ENCODE results near the gene DST.

DNA sequence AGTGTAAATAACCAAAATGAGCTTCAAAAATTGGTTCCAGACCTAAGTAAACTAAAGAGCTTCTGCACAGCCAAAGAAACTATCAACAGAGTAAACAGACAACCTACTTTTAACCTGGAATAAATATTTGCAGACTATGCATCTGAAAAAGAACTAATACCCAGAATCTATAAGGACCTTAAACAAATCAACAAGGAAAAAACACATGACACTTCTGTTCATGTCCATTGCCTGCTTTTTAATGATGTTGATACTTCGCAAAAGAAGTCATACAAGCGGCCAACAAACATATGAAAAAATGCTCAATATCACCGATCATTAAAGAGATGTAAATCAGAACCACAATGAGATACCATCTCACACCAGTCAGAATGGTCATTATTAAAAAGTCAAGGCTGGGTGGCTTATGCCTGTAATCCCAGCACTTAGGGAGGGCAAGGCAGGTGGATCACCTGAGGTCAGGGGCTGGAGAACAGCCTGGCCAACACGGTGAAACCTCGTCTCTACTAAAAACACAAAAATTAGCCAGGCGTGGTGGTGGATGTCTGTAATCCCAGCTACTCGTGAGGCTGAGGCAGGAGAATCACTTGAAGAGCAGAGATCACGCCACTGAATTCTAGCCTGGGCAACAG lies 42.5 kb upstream of the DST start:
- TF ChIP-seq REST (IDR thresholded peaks at IDR 0.05; ENCODE audit: low read depth, low read length), result no peak
- no peak for TF ChIP-seq NRF1 (IDR thresholded peaks at IDR 0.05; ENCODE audit: low read depth, low read length)

All from SK-N-SH (cell line).